Retina (tissue), 1 donor: ENCODE data around the gene SRL.

Source experiments
- DNase-seq: peaks from one replicate; pipeline ENCODE4 v3.0.0-alpha.2; 2016

The SRL gene

DNA sequence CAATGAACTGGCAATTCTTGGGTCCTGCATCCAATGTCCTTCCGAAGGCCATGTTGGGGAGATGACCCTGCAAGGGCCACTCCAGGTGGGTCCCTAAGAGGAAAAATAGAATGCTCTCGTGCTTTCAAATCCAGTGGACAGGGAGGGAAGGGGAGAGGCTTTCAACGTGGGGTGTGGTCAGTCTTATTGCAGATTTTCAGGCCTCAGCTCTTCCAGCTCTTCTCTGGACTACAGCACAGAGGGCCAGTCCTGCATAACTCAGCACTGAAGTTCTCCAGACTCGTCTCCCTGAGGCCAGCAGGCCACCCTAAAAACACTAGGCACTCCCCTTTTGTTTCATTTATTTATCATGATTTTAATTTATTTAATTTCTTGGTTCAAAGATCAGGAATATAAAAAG is 43.1 kb downstream of the SRL start:
- DNase-seq: no peak

DNA sequence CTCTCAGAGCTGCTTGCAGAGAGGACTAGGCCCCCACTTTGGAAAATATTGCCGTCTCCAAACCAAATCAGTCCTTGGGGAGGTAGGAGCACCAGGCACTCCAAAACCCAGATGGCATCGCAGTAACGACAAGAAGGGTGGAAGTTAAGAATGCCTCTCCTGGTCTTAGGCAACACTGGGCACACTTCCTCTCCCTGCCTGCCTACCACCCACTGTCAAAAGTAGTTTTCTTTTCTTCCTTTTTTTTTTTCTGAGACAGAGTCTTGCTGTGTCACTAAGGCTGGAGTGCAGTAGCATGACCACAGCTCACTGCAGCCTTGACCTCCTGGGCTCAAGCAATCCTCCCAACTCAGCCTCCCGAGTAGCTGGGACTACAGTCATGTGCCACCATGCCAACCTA is 47.2 kb downstream of the SRL start:
- no peak for DNase-seq

DNA sequence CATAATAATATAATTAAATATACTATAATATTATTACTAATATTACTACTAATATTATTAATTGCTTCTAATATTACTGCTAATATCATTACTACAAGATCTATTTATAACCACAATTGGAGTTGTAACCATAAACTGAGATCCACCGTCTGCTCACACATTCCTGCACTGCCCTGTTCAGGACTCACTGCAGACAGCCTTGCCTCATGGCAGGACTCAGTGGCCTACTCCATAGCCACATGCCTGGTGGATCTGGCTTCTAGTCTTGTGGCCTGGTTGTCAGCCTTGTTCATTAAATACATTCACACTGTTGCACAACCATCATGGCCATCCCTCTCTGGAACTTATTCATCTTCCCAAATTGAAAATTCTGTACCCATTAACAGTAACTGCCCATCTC is 48.0 kb downstream of the SRL start:
- DNase-seq: no peak

DNA sequence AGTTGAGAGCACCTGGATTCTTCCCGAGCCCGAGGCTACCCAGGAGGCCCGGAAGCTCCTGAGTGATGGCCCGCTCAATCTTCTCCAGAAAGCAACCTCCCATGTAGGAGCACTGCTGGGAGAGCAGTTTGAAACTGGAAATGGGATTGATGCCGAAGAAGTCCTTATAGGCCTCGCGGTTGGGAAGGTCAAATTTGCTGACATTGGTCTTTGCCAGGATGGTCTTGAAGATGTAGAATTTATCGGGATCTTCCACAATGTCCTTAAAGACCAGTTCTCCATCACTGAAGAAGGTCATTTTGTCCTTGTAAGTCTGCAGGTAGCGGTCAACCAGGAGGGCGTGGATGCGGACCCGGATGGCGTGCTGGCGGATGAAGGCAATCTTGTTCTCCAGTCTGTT is 49.7 kb downstream of the SRL start:
- no peak for DNase-seq

DNA sequence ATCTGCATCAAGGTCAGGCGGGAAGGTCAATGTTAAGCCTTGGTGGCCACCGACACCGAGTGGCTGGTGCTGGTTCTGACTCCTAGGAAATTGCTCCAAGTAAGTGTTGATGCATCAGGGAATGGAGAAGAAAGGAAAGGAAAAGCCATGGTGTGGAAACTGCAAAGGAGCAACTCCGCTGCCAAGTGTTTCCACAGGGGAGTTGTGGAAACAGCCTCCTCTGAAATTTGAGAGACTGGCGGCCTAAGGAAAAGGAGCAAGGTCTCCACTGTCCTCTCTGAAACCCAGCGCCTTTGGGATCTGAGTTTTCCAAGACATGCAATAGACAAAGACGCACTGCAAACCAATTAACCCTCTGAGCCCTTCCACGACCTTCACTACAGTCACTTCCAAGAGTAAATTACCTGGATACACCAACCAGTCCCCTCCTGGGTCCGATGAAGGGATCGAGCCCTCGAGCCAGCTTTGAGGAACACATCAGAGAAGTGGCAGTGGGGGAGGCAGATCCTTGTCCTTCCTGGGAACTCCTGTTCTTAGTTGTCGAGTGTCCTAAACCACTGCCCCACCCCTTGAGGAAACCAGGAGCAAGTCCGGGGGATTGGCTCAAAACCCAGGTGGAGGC is 51.1 kb downstream of the SRL start:
- no peak for DNase-seq

DNA sequence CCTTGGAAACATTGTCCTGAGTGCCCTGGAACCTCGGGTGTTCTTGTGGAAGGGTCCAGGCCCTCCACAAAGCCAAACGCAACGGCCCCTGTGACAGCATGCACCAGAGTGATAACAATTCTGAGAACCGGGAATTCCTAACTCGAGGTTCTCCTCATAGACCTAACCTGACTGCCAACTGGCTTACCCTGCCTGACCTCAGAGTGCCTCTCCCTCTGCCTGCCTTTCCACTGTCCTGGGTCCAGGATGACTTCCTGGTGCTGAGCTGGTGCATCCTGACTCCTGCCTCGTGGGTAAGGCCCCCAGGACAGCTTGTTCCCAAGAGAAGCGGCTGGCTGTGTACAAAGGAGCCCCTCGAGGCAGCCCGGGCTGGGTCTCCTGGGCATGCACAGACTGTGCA is 51.8 kb downstream of the SRL start:
- no peak for DNase-seq

DNA sequence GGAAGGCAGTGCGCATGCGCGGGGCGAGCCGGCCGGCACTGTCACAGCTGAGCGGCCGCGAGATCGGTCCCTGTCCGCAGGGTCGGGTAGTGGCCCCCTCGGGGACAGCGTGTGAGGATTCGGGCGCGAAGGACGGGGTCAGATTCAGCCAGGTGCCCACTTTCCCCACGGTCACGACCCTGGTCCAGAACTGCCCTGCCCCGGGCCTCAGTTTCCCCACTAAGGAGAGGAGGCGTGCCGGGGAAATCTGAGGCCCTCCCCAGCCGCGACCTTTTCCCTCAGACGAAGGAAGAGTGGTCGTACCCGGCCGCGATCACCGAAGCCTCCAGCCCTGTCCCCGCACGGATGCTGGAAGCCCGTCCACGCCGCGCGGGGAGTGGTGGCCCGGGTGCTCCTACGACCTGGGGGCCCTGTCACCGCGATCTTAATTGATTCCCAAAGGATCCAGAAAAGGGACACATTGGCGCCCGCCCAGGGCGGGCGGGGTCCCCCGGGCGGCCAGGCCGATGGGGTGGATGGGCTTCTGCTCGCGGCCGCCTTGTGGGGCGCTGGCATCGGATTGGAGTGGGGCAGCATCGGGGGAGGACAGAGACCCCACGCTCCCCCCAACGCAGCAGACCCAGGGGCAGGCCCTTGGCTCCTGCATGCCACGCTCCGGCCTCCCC is 57.7 kb downstream of the SRL start:
- DNase-seq: no peak

DNA sequence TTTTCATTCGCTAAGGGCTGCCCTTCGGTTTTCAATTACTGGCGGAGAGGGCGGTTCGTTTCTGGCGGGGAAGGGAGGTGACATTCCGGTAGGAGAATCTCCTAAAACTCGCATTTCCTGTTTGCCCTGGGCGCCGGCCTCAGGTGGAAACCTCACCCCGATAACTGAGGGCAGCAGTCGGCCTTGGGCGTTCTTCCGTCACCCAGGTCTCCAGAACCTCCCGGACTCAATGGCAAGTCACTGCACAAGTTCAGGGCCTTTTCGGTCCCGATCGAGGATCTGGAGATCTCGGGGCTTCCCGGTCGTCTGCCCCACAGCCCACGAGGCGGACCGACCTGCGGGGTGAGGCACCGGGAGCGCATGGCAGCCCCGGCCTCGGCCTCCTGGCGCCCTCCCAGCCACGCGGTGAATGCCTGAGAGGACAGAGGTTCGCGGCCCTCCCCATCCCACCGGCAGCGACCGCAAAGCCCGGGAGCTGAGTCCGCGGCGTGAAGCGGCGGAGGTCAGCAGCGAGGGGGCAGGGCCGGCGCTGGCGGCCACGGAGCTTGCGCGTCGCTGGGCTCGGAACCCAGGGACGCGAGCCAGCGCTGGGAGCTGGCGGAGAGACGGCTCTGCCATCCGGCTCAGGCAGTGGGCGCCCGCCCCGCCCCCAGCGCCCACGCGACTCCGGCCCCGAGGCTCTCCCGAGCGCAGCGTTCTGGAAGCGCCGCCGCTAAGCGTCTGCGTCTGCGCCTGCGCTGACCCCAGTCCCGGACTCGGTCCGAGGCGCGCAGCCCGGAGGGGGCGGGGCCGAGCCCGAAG is 58.4 kb downstream of the SRL start:
- DNase-seq: peak; percentile 95

DNA sequence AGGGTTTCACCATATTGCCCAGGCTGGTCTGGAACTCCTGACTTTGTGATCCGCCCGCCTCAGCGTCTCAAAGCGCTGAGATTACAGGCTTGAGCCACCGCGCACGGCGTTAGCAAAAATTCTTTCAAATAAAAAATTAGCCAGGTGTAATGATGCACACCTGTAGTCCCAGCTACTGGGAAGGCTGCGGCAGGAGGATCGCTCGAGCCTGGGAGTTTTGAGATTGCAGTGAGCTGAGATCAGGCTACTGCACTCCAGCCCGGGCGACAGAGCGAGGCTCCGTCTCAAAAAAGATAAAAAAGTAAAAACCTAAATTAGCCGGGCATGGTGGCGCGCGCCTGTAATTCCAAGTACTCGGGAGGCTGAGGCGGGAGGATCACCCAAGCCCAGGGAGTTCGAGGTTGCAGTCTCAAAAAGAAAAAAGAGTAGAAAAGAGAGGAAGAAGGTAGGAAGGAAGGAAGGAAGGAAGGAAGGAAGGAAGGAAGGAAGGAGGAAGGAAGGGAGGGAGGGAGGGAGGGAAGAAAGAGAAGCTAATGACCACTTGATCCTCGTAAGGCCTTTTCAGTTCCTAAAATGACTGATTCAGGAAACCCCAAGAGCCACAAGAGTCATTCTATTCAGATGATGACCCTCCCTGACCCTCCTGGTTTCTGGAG is 59.2 kb downstream of the SRL start:
- no peak for DNase-seq

DNA sequence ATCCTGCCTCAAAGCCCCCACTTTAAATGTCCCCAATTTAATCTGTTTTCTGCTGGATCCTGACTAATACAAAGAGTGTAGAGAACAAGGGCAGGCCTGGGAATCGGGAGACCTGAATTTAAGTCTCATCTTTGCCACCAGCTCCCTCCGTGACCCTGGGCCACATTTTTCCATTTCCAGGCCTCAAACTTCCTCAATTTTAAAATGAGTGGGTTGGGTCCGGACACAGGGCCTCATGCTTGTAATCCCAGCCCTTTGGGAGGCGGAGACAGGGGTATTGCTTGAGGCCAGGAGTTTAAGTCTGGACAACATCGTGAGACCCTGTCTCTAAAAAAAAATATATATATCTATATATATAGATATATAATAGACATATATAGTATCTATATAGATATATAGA is 61.4 kb downstream of the SRL start:
- no peak for DNase-seq

DNA sequence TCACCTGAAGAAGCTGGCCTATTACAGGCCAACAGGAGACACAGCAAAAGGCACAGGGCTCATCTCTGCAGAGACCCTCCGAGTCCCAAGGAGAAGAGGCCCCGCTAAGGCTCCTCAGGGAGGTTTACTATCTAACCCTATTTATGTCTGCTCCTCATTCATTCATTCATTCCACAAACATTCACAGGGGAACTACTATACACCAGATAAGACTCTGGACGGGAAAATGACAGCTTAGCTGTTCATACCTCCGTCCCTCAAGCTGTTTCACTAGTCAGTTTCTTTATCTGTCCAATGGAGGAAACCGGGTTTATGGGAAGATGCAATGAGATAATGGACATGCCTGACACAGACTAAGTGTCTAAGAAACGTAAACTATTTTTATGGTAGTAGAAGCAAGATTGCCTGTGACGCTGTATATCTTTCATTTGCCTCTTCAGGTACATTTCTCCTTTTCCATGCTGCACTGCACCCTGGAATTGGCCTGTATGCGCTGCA is 62.1 kb downstream of the SRL start:
- no peak for DNase-seq

DNA sequence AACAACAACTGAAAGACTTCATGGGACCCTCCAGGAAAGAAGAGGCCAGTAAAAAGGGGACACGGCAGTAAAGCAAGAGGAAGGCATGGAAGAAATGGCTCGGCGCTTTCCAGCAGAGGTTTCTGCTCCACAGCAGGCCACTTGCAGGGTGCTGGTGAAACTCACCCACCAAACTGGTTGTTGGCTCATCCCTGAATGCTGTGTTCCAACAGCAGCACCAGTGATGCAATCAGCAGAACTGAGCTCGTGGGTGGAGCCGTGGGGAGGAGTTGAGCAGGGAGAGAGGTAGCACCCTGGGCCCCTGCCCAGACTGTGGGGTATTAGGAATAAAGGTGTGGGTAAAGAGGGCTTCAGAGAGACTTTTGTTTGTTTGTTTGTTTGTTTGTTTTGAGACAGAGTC is 62.9 kb downstream of the SRL start:
- no peak for DNase-seq

DNA sequence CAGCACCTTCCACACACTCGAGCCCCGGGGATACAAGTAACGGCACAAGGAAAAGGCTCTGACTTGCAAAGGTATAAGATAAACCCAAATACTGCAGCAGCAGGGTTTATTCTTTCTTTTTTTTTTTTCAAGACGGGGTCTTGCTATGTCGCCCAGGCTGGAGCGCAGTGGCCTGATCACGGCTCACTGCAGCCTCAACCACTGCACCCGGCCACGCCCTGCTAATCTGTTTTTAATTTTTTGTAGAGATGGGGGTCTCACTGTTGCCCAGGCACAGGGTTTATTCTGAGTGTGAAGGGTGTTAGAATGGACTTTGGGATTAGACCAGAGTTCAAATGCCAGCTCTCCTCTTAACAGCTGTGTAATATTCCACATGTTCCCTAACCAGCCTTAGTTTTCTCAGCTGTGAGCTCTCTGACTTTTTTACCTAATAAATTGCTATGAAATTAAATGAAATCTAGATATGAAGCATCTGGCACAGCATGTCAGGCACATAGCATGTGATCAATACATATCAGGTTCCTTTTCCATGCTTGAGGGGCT is 63.3 kb downstream of the SRL start:
- no peak for DNase-seq

DNA sequence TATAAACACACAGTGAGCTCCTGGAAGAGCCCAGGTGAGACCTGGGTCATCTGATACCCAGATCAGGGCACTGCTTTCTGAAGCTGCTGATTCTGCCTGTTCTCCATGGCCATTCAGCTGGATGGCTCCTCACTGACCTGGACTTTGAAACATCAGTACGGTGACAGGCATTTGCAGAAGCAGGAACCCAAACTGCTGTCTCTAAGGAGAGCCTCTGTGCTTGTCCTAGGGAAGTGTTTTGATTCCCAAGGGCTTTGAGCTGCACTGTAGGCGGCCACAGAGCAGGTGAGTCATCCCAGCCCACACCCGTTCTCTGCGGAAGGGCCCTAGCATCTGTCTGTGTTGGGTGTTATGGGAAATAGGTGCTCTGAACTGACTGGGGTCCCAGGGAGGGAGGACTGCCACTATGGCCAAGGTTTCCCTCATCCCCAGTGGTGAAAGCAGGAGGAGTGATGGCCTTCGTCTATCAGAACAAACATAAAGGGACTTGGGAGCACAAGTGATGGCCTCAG is 64.9 kb downstream of the SRL start:
- DNase-seq: no peak

DNA sequence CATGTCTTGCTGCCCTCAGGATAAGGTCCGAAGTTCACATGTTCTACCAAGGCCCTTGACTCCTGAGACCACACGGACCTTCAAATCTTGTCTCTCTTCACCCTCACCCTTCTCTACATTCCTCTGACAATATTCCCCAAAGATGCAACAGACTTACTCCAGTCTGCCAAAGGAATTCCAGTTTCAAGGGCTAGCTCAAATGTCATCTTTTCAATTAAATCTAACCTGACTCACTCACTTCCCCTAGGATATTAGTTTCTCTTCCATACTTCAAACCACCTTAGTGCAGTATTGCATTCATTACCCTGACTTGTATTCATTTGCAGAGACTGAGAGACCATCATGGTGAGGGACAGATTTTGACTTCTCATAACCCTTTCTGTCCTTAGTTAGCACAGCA is 66.0 kb downstream of the SRL start:
- no peak for DNase-seq

DNA sequence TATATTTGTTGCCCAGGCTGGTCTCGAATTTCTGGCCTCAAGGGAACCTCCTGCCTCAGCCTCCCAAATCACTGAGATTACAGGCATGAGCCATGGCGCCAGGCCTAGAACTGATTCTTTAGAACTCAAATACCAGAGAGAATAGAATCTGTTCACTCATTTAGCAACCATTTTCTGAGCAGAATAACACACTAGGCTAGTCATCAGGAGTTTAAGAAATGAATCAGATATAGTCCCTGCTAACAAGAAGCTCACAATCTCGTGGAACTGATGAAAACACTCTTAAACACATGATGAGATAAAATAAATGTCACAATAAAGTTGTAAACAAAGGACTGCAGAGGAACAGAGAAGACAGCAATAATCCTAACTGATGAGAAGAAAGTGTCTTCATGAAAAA is 69.8 kb downstream of the SRL start:
- DNase-seq: no peak

DNA sequence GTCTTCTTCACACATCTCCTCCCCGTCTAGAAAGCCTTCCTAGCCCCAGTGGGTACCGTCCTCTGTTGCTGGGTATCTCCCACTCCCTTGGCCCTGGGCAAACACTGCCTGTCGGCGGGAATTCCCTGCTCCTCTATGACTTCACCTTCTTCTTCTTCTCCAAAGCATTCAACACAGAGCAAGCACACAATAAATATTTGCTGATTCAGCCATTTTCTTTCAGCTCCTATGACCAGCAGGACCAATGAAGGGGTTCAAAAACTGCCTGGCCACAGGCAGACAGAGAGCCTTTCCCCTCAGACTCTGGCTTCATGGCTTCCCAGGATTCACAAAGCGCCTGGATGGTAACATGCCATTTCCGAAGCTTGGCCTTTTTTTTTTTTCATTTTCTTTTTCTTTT is 72.5 kb downstream of the SRL start:
- DNase-seq: no peak

DNA sequence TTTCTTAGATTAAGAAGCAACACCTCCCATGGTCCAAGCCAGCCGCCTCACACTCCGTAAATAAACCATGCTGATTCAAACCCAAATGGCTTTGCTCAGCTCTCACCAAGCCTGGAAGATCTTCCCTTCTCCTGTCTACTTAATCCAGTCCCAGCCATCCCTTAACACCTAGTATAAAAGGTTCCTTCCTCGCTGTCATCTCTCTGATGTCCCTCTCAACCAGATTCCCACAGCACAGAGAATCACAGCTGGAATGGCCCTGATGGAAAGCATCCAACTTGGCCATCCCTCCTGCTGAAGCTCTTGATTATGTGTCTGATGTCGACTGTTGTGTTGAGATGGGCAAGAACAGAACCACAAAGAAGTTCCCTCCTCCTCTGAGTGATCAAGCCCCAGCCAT is 75.1 kb downstream of the SRL start:
- no peak for DNase-seq

DNA sequence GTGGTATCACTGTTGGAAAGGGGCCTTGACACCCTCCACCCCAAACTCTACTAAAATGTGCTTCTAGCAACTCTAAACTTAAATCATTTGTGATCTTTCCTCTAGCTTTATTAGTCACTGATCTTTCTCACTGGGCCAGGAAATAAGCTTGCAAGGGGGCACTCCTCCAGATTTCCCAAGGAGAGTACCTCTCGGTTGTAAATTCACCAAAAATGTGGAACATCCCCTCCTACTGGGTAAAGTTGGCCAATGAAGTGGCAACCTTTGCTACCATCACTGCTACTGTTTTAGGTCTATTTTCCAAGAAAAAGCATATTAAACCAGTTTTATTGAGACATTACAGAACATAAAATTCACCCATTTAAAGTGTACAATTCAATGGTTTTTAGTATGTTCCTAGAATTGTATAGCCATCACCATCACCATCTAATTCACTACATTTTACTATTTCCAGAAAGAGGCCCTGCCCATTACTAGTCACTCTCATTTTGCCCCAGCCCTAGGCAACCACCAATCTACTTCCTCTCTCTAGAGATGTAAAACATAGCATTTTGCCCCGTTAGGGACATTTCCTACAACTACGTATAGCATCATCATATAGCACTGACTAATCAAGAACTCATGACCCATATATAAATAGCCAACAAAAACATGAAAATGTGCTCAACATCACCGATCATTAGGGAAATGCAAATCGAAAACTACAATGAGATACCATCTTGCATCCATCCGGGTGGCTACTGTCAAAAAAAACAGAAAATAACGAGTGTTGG is 81.0 kb downstream of the SRL start:
- DNase-seq: no peak

DNA sequence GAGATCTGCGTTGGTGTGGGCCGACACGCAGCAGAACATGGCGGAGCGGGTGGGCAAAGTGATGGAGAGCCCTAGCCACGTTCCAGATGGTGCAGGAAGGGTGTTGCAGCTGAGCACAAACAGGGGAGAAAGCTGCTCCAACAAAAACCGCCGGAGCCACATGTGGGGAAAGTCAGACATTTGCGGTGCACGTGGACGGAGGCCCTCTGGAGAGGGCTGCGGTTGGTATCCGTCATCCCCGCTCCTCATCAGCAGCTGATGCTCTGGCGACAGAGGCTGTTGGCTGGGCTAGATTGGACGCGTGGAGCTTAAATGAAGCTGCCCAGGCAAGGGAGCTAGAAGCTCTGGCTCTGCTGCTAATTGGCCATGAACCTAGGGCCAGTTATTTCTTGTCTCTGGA is 82.2 kb downstream of the SRL start:
- no peak for DNase-seq

DNA sequence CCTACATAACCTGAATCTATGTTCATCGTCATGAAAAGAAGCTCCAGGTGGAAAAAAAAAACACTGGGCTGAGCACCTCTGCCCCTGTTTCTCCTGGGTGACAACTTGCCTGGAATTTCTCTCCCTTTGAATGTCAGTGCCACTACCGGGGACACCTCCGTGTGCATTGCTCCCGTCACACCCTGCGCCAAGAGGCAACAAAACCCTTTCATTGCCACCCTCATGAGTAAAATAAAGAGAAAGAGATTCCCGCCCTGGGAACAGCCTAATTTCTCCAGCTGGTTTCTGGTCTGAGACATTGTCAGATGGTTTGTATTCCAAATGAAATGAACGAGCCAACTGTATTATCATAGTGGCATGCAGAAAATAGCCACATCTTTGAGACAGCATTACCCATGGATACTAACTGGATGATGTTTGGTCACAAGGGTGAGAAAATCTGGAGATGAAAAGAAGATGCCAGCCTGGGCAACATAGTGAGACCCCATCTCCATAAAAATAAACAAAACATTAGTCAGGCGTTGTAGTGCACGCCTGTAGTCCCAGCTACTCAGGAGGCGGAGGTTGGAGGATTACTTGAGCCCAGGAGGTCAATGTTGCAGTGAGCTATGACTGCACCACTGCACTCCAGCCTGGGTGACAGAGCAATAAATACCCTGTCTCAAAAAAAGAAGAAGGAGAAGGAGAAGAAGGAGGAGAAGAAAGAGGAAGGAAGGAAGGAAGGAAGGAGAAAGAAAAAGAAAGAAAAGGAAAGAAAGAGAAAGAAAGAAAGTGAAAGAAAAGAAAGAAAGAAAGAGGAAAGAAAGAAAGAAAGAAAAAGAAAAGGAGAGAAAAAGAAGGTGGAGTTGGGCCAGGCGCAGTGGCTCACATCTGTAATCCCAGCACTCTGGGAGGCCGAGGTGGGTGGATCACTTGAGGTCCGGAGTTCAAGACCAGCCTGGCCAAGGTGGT is 83.5 kb downstream of the SRL start:
- no peak for DNase-seq
